ENCODE results near the gene ZFP82.
A peak's percentile ranks its signal among the peaks of the same experiment; 100 is the strongest.

ZFP82 gene

DNA sequence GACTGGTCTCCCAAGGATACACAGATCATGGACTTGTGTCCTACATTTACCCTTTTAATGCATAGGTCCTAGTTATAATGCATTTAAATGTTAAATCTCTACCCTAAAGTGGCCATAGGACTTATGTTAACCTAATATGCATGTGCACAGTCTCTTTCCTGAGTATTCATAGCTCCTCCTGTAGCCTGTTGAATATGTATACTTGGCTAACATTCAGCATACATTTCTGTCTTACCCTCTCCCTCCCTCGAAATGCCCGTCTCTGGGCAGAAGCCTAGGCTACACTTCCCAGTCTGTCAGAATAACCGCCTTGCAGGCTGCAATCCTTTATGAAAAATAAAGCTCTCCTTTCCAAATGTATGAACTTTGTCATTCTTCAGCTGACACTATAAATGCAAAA lies 13.9 kb downstream of the ZFP82 start:
- no peak overlapping the region for H3K4me3 ChIP-seq (ENCODE audit: low read depth, low read length)
- no peak for DNase-seq (ENCODE audit: low read depth)
- TF ChIP-seq, protein P1, sequence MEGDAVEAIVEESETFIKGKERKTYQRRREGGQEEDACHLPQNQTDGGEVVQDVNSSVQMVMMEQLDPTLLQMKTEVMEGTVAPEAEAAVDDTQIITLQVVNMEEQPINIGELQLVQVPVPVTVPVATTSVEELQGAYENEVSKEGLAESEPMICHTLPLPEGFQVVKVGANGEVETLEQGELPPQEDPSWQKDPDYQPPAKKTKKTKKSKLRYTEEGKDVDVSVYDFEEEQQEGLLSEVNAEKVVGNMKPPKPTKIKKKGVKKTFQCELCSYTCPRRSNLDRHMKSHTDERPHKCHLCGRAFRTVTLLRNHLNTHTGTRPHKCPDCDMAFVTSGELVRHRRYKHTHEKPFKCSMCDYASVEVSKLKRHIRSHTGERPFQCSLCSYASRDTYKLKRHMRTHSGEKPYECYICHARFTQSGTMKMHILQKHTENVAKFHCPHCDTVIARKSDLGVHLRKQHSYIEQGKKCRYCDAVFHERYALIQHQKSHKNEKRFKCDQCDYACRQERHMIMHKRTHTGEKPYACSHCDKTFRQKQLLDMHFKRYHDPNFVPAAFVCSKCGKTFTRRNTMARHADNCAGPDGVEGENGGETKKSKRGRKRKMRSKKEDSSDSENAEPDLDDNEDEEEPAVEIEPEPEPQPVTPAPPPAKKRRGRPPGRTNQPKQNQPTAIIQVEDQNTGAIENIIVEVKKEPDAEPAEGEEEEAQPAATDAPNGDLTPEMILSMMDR (IDR thresholded peaks at IDR 0.05; ENCODE audit: control insufficient read depth, extremely low read depth, insufficient read depth), result no peak

DNA sequence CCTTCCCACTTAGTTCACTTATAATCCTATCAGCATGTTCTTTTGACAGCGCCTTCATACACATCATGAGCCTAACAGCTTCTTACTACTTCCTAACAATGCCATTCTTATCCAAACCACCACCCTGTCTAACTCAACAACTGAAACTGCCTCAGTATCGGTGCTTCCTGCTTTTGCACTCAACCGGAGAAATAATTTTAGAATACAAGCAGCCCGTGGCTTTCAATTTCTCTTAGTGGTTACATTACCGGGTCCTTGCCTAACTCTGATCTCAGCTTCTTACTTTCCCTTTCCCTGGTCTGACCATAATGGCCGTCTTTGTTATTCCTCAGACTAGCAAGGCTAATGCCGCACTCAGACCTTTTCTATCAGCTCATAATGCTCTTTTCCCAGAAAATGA lies 17.0 kb downstream of the ZFP82 start:
- H3K4me3 ChIP-seq (ENCODE audit: low read depth, low read length), result no peak overlapping the region
- DNase-seq (ENCODE audit: low read depth), result no peak
- TF ChIP-seq, protein P1 (IDR thresholded peaks at IDR 0.05; ENCODE audit: control insufficient read depth, extremely low read depth, insufficient read depth), result no peak

DNA sequence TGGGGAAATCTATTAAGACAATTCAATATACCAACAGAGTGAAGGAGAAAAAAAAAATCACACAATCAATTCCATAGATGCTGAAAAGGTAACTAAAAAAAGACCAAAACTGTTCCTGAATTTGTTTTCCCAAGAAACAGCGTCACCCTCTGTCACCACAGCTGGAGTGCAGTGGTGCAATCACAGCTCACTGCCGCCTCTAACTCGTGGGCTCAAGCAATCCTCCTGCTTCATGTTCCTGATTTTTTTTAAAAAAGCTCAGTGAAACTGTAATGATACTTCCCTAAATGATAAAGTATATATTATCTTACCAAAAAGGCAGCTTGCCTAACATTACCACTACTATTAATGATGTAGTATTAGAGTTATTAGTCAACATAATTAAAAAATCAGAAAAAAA lies 19.9 kb downstream of the ZFP82 start:
- no peak overlapping the region for H3K4me3 ChIP-seq (ENCODE audit: low read depth, low read length)
- no peak for DNase-seq (ENCODE audit: low read depth)
- TF ChIP-seq, protein P1 (IDR thresholded peaks at IDR 0.05; ENCODE audit: control insufficient read depth, extremely low read depth, insufficient read depth), result no peak

DNA sequence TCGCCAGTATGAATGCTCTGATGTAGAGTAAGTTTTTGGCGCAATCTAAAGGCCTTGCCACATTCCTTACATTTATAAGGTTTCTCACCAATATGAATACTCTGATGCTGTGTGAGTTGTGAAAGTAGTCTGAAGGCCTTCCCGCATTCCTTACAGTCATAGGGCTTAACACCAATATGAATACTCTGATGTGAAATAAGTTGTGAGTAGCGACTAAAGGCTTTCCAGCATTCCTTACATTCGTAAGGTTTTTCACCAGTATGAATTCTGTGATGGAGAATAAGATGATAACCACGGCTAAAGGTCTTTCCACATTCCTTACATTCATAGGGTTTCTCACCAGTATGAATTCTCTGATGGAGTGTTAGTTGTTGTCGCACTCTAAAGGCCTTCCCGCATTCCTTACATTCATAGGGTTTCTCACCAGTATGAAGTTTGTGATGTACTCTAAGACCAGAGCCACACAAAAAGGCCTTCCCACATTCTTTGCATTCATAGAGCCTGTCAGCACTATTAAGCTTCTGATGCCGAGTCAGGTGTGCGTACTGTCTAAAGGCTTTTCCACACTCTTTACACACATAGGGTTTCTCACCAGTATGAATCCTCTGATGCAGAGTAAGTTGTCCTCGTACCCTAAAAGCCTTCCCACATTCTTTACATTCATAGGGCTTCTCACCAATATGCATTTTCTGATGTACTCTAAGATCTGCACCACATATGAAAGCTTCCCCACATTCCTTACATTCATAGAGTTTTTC lies 25.3 kb downstream of the ZFP82 start:
- TF ChIP-seq, protein P1 (IDR thresholded peaks at IDR 0.05; ENCODE audit: control insufficient read depth, extremely low read depth, insufficient read depth), result no peak
- no peak for DNase-seq (ENCODE audit: low read depth)
- H3K4me3 ChIP-seq (ENCODE audit: low read depth, low read length), result no peak overlapping the region

DNA sequence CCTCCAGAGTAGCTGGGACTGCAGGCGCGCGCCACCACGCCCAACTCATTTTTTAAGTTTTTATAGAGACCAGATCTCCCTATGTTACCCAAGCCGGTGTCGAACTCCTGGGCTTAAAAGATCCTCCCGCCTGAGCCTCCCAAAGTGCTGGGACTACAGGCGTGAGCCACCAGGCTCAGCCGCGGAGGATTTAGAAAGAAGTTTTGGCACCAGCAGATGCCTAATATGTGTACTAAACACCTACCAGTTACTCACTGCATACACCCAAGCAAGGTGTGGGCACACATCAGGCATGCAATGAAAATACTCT lies 39.0 kb downstream of the ZFP82 start:
- TF ChIP-seq, protein P1 (IDR thresholded peaks at IDR 0.05; ENCODE audit: control insufficient read depth, extremely low read depth, insufficient read depth), result no peak
- no peak for DNase-seq (ENCODE audit: low read depth)
- peak overlapping the region; percentile 61 for H3K4me3 ChIP-seq (ENCODE audit: low read depth, low read length)

DNA sequence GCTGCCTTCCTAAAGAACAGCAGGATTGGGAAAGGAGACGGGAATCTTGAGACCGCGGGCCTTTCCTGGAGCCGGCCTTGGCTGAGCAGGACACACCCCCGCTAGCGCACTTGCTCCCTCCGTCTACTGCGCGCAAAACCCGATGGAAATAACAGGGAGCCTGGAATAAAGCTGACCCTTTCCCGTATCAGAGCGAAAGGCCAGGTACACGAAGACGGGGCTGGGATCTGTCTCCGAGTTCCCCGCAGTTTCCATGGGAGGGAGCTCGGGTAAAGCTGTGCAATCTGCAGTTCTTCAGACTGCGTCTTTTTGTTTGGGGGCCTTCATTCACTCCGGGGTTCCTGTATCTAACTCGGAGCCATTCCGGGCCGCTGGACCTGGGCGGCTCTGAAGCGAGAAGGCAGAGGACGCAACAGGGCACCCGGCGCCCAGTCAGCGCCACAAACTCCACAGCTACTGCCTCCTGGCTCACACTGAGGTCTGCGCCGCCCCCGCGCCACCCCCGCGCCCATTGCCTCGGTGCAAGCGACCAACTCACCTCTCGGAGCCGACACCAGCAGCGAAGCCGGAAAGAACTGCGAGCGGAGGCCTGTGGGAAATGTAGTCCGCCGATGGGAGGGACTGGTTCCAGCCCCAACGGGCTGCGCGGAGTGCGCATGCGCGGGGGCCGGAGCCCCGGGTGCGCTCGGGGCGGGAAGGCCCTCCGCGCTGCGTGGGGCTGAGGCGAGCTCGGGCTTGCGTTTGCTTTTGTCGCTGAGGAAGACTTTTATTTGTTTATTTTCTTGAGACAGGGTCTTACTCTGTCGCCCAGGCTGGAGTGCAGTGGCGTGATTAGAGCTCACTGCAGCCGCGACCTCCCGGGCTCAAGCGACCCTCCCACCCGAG lies 39.6 kb downstream of the ZFP82 start, which contains the start of gene ZFP14:
TSS of gene ZFP14 (minus strand) at position 577 of the 885 bp plus-strand sequence. CDS start 11,309 bp downstream, outside the sequence.
- H3K4me3 ChIP-seq (ENCODE audit: low read depth, low read length), result peak within 1 kb of the TSS; percentile 61
- TF ChIP-seq, protein P1 (IDR thresholded peaks at IDR 0.05; ENCODE audit: control insufficient read depth, extremely low read depth, insufficient read depth), result 0 out of 2 replicates have a peak, but pooled peaks have one; percentile 13
- peak; percentile 75 for DNase-seq (ENCODE audit: low read depth)
